HEK293 (cell line): ENCODE data around the gene BBLN.
A peak's percentile ranks its signal among the peaks of the same experiment; 100 is the strongest.

Source experiments
- CTCF ChIA-PET: fragments of 350-600 bp; formaldehyde crosslinking; extraction: SDS; loops from one replicate; lab custom pipeline; 2021; ENCODE audit warnings: antibody characterized with exemption; lab: Yijun Ruan, JAX
- POLR2A ChIA-PET: fragments of 300-600 bp; formaldehyde crosslinking; extraction: SDS; loops from one replicate; lab custom pipeline; 2020; ENCODE audit warnings: antibody characterized with exemption, inconsistent platforms; lab: Yijun Ruan, JAX
- H3K27ac ChIP-seq: fragments of 200-500 bp; sonication (Bioruptor generic); 2 replicates; pipeline ENCODE4 v1.5.1; 2014; ENCODE audit warnings: low read depth, low read length, control low read depth, inconsistent platforms; ENCODE audit errors: extremely low read depth
- H3K36me3 ChIP-seq, 2 experiments: fragments of 200-500 bp in 1 of 2; sonication (Bioruptor generic) in 1 of 2; 1 replicate in 1 of 2; 2 replicates in 1 of 2; pipeline ENCODE4 v1.5.1; 2014 to 2017; ENCODE audit warnings: inconsistent platforms in 2 of 2, low read length in 2 of 2; ENCODE audit not compliant: control insufficient read depth in 2 of 2, insufficient read depth in 1 of 2
- H3K4me1 ChIP-seq: fragments of 200-500 bp; sonication (Bioruptor generic); 2 replicates; pipeline ENCODE4 v1.5.1; 2014; ENCODE audit warnings: mild to moderate bottlenecking, low read length, inconsistent platforms; ENCODE audit not compliant: control insufficient read depth, insufficient read depth
- H3K4me3 ChIP-seq: 2 replicates; pipeline ENCODE4 v1.5.1; 2011; ENCODE audit warnings: low read depth, mild to moderate bottlenecking, control low read depth, low read length, moderate library complexity
- H3K9me3 ChIP-seq: fragments of 200-500 bp; sonication (Bioruptor generic); 2 replicates; pipeline ENCODE4 v1.5.1; 2014; ENCODE audit warnings: low read depth, low read length, inconsistent platforms; ENCODE audit not compliant: control insufficient read depth, insufficient read depth
- ATF2 ChIP-seq: fragments of 450-650 bp; formaldehyde crosslinking; IDR thresholded peaks from 2 replicates; pipeline ENCODE4 v1.5.1; 2016; ENCODE audit warnings: missing biosample characterization, missing genetic modification characterization, low read depth
- GLI4 ChIP-seq: fragments of 450-650 bp; formaldehyde crosslinking; IDR thresholded peaks from 2 replicates; pipeline ENCODE4 v1.5.1; 2016; ENCODE audit warnings: missing biosample characterization, missing genetic modification characterization
- IKZF3 ChIP-seq: fragments of 450-650 bp; IDR thresholded peaks from 2 replicates; pipeline ENCODE4 v1.5.0; 2018; ENCODE audit warnings: missing biosample characterization, mild to moderate bottlenecking, missing genetic modification characterization, moderate library complexity
- KLF9 ChIP-seq: fragments of 450-650 bp; formaldehyde crosslinking; IDR thresholded peaks from 2 replicates; pipeline ENCODE4 v1.5.1; 2016; ENCODE audit warnings: missing biosample characterization, missing genetic modification characterization, low read depth
- ZBTB17 ChIP-seq: fragments of 450-650 bp; formaldehyde crosslinking; IDR thresholded peaks from 2 replicates; pipeline ENCODE4 v1.5.1; 2016; ENCODE audit warnings: missing biosample characterization, missing genetic modification characterization
- ZNF140 ChIP-seq: fragments of 450-650 bp; formaldehyde crosslinking; IDR thresholded peaks from 2 replicates; pipeline ENCODE4 v1.5.1; 2016; ENCODE audit warnings: missing biosample characterization, missing genetic modification characterization
- ZNF16 ChIP-seq: fragments of 450-650 bp; formaldehyde crosslinking; IDR thresholded peaks from 2 replicates; pipeline ENCODE4 v1.5.1; 2016; ENCODE audit warnings: low read depth, missing biosample characterization, missing genetic modification characterization
- ZNF18 ChIP-seq: fragments of 450-650 bp; formaldehyde crosslinking; IDR thresholded peaks from 2 replicates; pipeline ENCODE4 v1.5.1; 2016; ENCODE audit warnings: missing biosample characterization, missing genetic modification characterization
- ZNF23 ChIP-seq: fragments of 450-650 bp; formaldehyde crosslinking; IDR thresholded peaks from 2 replicates; pipeline ENCODE4 v1.5.1; 2016; ENCODE audit warnings: missing biosample characterization, missing genetic modification characterization, borderline replicate concordance
- ZNF280C ChIP-seq: fragments of 450-650 bp; formaldehyde crosslinking; IDR thresholded peaks from 2 replicates; pipeline ENCODE4 v1.5.1; 2016; ENCODE audit warnings: missing biosample characterization, missing genetic modification characterization
- ZNF335 ChIP-seq: fragments of 450-650 bp; formaldehyde crosslinking; conservative IDR thresholded peaks from 2 replicates; pipeline ENCODE4 v1.5.1; 2016; ENCODE audit warnings: missing biosample characterization, missing genetic modification characterization
- ZNF501 ChIP-seq: fragments of 450-650 bp; formaldehyde crosslinking; IDR thresholded peaks from 2 replicates; pipeline ENCODE4 v1.5.1; 2016; ENCODE audit warnings: missing biosample characterization, missing genetic modification characterization
- ZNF518A ChIP-seq: fragments of 450-650 bp; formaldehyde crosslinking; conservative IDR thresholded peaks from 2 replicates; pipeline ENCODE4 v1.5.1; 2016; ENCODE audit warnings: low read depth, missing biosample characterization, missing genetic modification characterization
- ZNF530 ChIP-seq: fragments of 450-650 bp; formaldehyde crosslinking; IDR thresholded peaks from 2 replicates; pipeline ENCODE4 v1.5.1; 2016; ENCODE audit warnings: low read depth, missing biosample characterization, missing genetic modification characterization
- ZNF596 ChIP-seq: fragments of 450-650 bp; IDR thresholded peaks from 2 replicates; pipeline ENCODE4 v1.5.0; 2018; ENCODE audit warnings: missing biosample characterization, mild to moderate bottlenecking, missing genetic modification characterization, moderate library complexity
- ZNF626 ChIP-seq: fragments of 450-650 bp; sonication (Bioruptor Pico); formaldehyde crosslinking; IDR thresholded peaks from 2 replicates; pipeline ENCODE4 v1.5.1; 2018; ENCODE audit warnings: missing biosample characterization, missing genetic modification characterization, inconsistent platforms
- ZNF639 ChIP-seq: fragments of 450-650 bp; formaldehyde crosslinking; IDR thresholded peaks from 2 replicates; pipeline ENCODE4 v1.5.1; 2016; ENCODE audit warnings: missing biosample characterization, missing genetic modification characterization
- ZNF664 ChIP-seq: fragments of 450-650 bp; formaldehyde crosslinking; IDR thresholded peaks from 2 replicates; pipeline ENCODE4 v1.5.1; 2016; ENCODE audit warnings: missing biosample characterization, missing genetic modification characterization
- ZNF76 ChIP-seq: fragments of 450-650 bp; formaldehyde crosslinking; IDR thresholded peaks from 2 replicates; pipeline ENCODE4; 2016; ENCODE audit warnings: low read depth, missing biosample characterization, missing genetic modification characterization, borderline replicate concordance
- TF ChIP-seq, protein P1 (sequence below): fragments of 450-650 bp; formaldehyde crosslinking; IDR thresholded peaks from 2 replicates; pipeline ENCODE4 v1.5.1; 2017; ENCODE audit warnings: missing biosample characterization, missing genetic modification characterization

The BBLN gene

DNA sequence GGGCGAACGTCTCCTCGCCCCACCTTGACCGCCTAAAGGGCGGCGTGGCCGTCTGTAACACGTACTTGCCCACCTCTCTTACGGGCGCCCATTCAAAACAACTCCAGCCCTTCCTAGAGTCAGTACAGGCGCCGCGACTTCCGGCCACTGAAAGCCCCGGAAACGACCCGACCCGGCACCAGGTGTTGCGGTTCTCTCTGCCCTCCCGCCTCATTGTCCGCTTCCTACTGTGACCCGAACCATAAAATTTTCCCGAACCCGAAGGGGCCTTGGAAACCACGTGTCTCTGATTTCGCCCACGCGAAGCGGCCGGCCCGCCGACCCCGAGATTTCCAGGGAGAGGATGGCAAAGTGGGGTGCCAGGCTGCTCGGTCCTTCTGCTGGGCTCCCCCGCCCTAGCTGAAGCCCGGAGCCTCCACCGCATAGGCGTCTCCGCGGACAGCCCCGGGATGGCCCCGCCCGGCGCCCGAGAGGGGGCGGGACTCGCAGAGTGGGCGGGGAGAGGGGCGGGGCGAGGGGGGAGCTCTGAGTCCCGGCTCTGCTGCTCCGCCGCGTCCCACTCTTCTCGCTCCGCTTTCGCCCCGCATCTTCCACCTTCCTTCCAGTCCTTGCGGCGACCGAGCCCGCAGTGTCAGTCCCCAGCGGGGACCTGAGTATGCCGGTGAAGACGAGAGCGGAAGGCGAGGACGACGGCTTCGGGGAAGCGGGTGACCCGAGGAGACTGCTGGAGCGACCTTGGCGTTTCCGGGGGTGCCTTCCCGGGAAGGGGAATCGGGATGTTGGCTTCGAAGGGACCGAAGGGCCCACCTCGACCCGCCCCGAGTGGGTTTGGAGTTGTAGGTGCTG lies 31.9 kb upstream of the BBLN start (continued):
- TF ChIP-seq ZNF518A, result no peak
- peak; percentile 33; the same call in 1 of the 2 replicates for TF ChIP-seq ZBTB17 (tag by site-specific recombination)
- TF ChIP-seq ZNF76 (tag by site-specific recombination), result peak; percentile 44; the same call in 1 of the 2 replicates
- TF ChIP-seq ZNF140, result no peak
- no peak for TF ChIP-seq ZNF18 (tag by site-specific recombination)
- TF ChIP-seq ZNF530, result no peak
- 0 out of 2 replicates have a peak, but pooled peaks have one; percentile 28 for TF ChIP-seq ZNF501 (tag by site-specific recombination)
- peak; percentile 97 for TF ChIP-seq KLF9 (tag by site-specific recombination)
- TF ChIP-seq ZNF16 (tag by site-specific recombination), result no peak

GRCh38 chr9:128128836-128129590 lies 31.1 kb upstream of the BBLN start:
- H3K27ac ChIP-seq, result no peak overlapping the region
- ChIA-PET POLR2A (interaction anchor here (0.6 to 1.9 kb wide), 12 partner anchors 9 to 186 kb away, joined by 3 to 13 read pairs (median 4); partner anchors contain the start of genes BBLN, GOLGA2, NAIF1 and SWI5), CTCF (interaction anchor here (0.7 to 2.5 kb wide), 8 partner anchors 9 to 78 kb away, joined by 3 to 15 read pairs (median 4); no protein-coding TSS in a partner anchor)
- TF ChIP-seq ZNF639 (tag by site-specific recombination) (no peak), ZNF23 (tag by site-specific recombination) (no peak), GLI4 (tag by site-specific recombination) (no peak), ZNF501 (tag by site-specific recombination) (no peak), ATF2 (tag by site-specific recombination) (no peak), ZNF626 (tag by site-specific recombination) (no peak), ZNF664 (tag by site-specific recombination) (no peak), ZNF596 (tag by site-specific recombination) (no peak), IKZF3 (tag by site-specific recombination) (no peak), ZNF335 (tag by site-specific recombination) (no peak), ZNF280C (tag by site-specific recombination) (no peak)
- TF ChIP-seq, protein P1, sequence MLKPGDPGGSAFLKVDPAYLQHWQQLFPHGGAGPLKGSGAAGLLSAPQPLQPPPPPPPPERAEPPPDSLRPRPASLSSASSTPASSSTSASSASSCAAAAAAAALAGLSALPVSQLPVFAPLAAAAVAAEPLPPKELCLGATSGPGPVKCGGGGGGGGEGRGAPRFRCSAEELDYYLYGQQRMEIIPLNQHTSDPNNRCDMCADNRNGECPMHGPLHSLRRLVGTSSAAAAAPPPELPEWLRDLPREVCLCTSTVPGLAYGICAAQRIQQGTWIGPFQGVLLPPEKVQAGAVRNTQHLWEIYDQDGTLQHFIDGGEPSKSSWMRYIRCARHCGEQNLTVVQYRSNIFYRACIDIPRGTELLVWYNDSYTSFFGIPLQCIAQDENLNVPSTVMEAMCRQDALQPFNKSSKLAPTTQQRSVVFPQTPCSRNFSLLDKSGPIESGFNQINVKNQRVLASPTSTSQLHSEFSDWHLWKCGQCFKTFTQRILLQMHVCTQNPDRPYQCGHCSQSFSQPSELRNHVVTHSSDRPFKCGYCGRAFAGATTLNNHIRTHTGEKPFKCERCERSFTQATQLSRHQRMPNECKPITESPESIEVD, result no peak

More at GRCh38 chr9:128128836-128129590, 31.1 kb upstream of the BBLN start:
- H3K36me3 ChIP-seq, result peaks cover 0 to 18% of the 10 kb centered on the region in 2 experiments; a peak in 1 of 3 replicates
- no peaks in the 10 kb centered on the region for H3K4me1 ChIP-seq
- H3K9me3 ChIP-seq, result no peaks in the 10 kb centered on the region
- H3K4me3 ChIP-seq, result peak overlapping the region; percentile 83
